Lower leg skin (tissue), 3 donors: ENCODE data around the gene DOCK10.

Source experiments
- CTCF ChIP-seq, 3 donors: fragments of 450-650 bp; IDR thresholded peaks; one replicate each; pipeline ENCODE4 v1.5.1; 2016; ENCODE audit warnings: antibody characterized with exemption in 3 of 3, mild to moderate bottlenecking in 3 of 3, moderate library complexity in 2 of 3
- POLR2A ChIP-seq, 2 donors: fragments of 450-650 bp; IDR thresholded peaks; one replicate each; pipeline ENCODE4 v1.6.1; 2016 to 2017; ENCODE audit warnings: antibody characterized with exemption in 2 of 2, mild to moderate bottlenecking in 1 of 2, moderate library complexity in 1 of 2

DNA sequence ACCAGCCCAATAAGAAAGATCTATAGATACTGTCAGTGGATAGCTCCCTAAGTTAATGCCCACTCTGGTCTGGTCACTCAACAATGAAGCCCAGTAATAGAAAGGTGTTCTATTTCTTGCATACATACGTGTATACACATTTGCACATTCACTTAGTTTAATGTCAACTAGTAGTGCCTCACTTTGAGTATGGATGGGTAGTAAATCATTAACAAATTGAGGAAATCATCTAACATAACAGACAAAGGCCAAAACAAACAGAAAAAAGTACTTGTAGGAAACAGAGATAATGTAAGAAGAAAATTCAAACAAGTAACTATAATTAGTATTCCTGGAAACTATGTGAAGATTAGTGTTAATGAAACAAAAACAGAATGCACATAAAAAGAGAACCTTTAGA lies 312.8 kb downstream of the DOCK10 start:
- TF ChIP-seq POLR2A (IDR thresholded peaks at IDR 0.05): no peak
- TF ChIP-seq CTCF (IDR thresholded peaks at IDR 0.05): no peak
